ENCODE data around the gene ABHD18.
"Not testable (repeated sequence)": the region's sequence is repeated elsewhere in the genome, so short reads cannot be mapped to it uniquely, and the experiment has no call there.

The ABHD18 gene

GRCh38 chr4:127965803-127966175 lies 583 bp downstream of the ABHD18 start:
- TF ChIP-seq CTCF (IDR thresholded peaks at IDR 0.05; ENCODE audit: insufficient read depth, low read length, poor library complexity, severe bottlenecking): no peak
- peak overlapping the region; percentile 100 for H3K4me3 ChIP-seq (replicated peaks; ENCODE audit: low read depth, low read length)
- no peaks in the 10 kb centered on the region; the same call in 1 of the 2 replicates for H3K36me3 ChIP-seq (ENCODE audit: control insufficient read depth, insufficient read depth, low read length)
- DNase-seq (ENCODE audit: extremely low read depth, insufficient read length): peak; percentile 87
- H3K27me3 ChIP-seq (replicated peaks; ENCODE audit: control insufficient read depth, insufficient read depth, low read length): no peaks in the 10 kb centered on the region

GRCh38 chr4:127967141-127967775 lies 2.1 kb downstream of the ABHD18 start:
- no peak for DNase-seq (ENCODE audit: extremely low read depth, insufficient read length)
- no peak overlapping the region for H3K4me3 ChIP-seq (replicated peaks; ENCODE audit: low read depth, low read length)
- H3K27me3 ChIP-seq (replicated peaks; ENCODE audit: control insufficient read depth, insufficient read depth, low read length): no peaks in the 10 kb centered on the region
- TF ChIP-seq CTCF (IDR thresholded peaks at IDR 0.05; ENCODE audit: insufficient read depth, low read length, poor library complexity, severe bottlenecking): no peak
- H3K36me3 ChIP-seq (ENCODE audit: control insufficient read depth, insufficient read depth, low read length): no peaks in the 10 kb centered on the region

- Histone ChIP-seq H3K27me3 (replicated peaks; ENCODE audit: control insufficient read depth, insufficient read depth, low read length) (no peaks in the 10 kb centered on the region), H3K4me3 (replicated peaks; ENCODE audit: low read depth, low read length) (no peak overlapping the region), H3K36me3 (ENCODE audit: control insufficient read depth, insufficient read depth, low read length) (no peaks in the 10 kb centered on the region; the same call in 1 of the 2 replicates)
- no peak for DNase-seq (ENCODE audit: extremely low read depth, insufficient read length)
- TF ChIP-seq CTCF (IDR thresholded peaks at IDR 0.05; ENCODE audit: insufficient read depth, low read length, poor library complexity, severe bottlenecking): no peak
Measured at GRCh38 chr4:127968586-127968985, 3.4 kb downstream of the ABHD18 start.

GRCh38 chr4:127970925-127971324 lies 5.7 kb downstream of the ABHD18 start:
- not testable (repeated sequence) for H3K4me3 ChIP-seq (replicated peaks; ENCODE audit: low read depth, low read length); DNase-seq (ENCODE audit: extremely low read depth, insufficient read length); H3K27me3 ChIP-seq (replicated peaks; ENCODE audit: control insufficient read depth, insufficient read depth, low read length); H3K36me3 ChIP-seq (ENCODE audit: control insufficient read depth, insufficient read depth, low read length)

- Histone ChIP-seq H3K36me3 (ENCODE audit: control insufficient read depth, insufficient read depth, low read length) (peaks cover 3% of the 10 kb centered on the region; the same call in 1 of the 2 replicates), H3K4me3 (replicated peaks; ENCODE audit: low read depth, low read length) (no peak overlapping the region), H3K27me3 (replicated peaks; ENCODE audit: control insufficient read depth, insufficient read depth, low read length) (no peaks in the 10 kb centered on the region)
- no peak for TF ChIP-seq CTCF (IDR thresholded peaks at IDR 0.05; ENCODE audit: insufficient read depth, low read length, poor library complexity, severe bottlenecking)
- DNase-seq (ENCODE audit: extremely low read depth, insufficient read length): no peak
Measured at GRCh38 chr4:127975121-127975770, 10.0 kb downstream of the ABHD18 start.

- no peak for TF ChIP-seq CTCF (IDR thresholded peaks at IDR 0.05; ENCODE audit: insufficient read depth, low read length, poor library complexity, severe bottlenecking)
- H3K27me3 ChIP-seq (replicated peaks; ENCODE audit: control insufficient read depth, insufficient read depth, low read length): no peaks in the 10 kb centered on the region
- DNase-seq (ENCODE audit: extremely low read depth, insufficient read length): no peak
- peaks cover 3% of the 10 kb centered on the region; the same call in 1 of the 2 replicates for H3K36me3 ChIP-seq (ENCODE audit: control insufficient read depth, insufficient read depth, low read length)
- no peak overlapping the region for H3K4me3 ChIP-seq (replicated peaks; ENCODE audit: low read depth, low read length)
Measured at GRCh38 chr4:127978930-127979329, 13.7 kb downstream of the ABHD18 start.
